BLaER1 (cell line): Measurements from ENCODE around the gene KCNJ14.

Source experiments
- H3K27ac ChIP-seq: shearing (Covaris generic); formaldehyde crosslinking; 2 replicates; pipeline ENCODE4 v1.8.1; 2022
- H3K27me3 ChIP-seq: shearing (Covaris generic); formaldehyde crosslinking; 2 replicates; pipeline ENCODE4 v1.8.1; 2022
- H3K36me3 ChIP-seq: shearing (Covaris generic); formaldehyde crosslinking; 2 replicates; pipeline ENCODE4 v1.8.1; 2022
- H3K4me1 ChIP-seq: shearing (Covaris generic); formaldehyde crosslinking; 2 replicates; pipeline ENCODE4 v1.8.1; 2022
- H3K4me2 ChIP-seq: shearing (Covaris generic); formaldehyde crosslinking; 2 replicates; pipeline ENCODE4 v1.8.1; 2022
- H3K4me3 ChIP-seq: shearing (Covaris generic); formaldehyde crosslinking; 2 replicates; pipeline ENCODE4 v1.8.1; 2022
- H3K9ac ChIP-seq: shearing (Covaris generic); formaldehyde crosslinking; 2 replicates; pipeline ENCODE4 v1.8.1; 2022
- H3K9me3 ChIP-seq: shearing (Covaris generic); formaldehyde crosslinking; 2 replicates; pipeline ENCODE4 v1.8.1; 2022
- H4K20me1 ChIP-seq: shearing (Covaris generic); formaldehyde crosslinking; 2 replicates; pipeline ENCODE4 v1.8.1; 2022
- Cebpa-rat ChIP-seq: shearing (Covaris generic); IDR thresholded peaks from 2 replicates; pipeline ENCODE4 v1.8.1; 2022

Gene KCNJ14

DNA sequence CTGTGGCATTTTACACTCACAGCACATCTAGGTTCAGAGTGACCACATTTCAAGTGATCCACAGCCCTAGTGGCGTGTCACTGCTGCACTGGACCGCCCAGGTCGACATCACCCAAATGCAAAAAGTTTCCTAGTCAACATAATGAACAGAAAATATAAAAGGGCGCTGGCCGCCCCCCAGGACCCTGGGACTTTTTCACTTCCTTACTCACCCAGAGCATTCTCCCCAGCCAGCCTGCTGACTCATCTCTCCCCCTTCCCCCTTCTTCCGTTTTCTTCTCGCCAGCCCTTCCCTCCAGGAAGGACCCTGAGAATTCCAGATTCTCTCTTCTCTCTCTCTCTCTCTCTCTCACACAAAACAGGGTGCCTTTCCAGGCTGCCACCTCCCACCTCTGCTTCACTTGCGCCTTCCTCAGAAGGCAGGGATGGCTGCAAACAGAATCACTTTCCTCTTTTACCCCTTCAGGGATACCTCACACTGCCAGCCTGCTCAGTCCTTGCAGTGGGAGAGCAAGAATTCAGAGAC, 30.6 kb upstream of the KCNJ14 start:
- Histone ChIP-seq H3K9ac (peak overlapping the region; percentile 66), H3K27me3 (no peaks in the 10 kb centered on the region), H3K4me1 (peaks cover 12% of the 10 kb centered on the region), H3K9me3 (no peaks in the 10 kb centered on the region), H3K27ac (peak overlapping the region; percentile 74), H3K4me3 (no peak overlapping the region), H3K4me2 (peak overlapping the region; percentile 78), H3K36me3 (no peaks in the 10 kb centered on the region), H4K20me1 (no peaks in the 10 kb centered on the region)
- no peak for TF ChIP-seq Cebpa-rat

DNA sequence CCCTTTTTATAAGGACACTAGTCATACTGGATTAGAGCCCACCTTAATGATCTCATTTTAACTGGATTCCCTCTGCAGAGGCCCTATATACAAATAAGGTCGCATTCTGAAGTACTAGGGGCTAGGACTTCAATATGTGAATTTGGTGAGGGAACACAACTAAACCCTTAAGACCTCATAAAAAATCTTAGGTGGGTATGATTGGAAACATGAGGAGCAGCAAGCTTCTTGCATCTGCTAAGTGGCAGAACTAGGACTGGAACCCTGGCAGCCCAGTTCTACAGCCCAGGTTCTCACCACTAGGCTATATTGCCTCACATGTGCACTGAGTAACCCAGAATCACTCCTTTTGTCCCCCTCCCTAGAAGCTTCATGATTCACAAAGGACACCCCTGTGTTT, 26.7 kb upstream of the KCNJ14 start:
- Histone ChIP-seq H3K27me3 (no peaks in the 10 kb centered on the region), H3K4me3 (no peak overlapping the region), H3K9ac (no peak overlapping the region), H3K27ac (no peak overlapping the region), H3K4me1 (peaks cover 18% of the 10 kb centered on the region), H3K36me3 (no peaks in the 10 kb centered on the region), H3K9me3 (peaks cover 10% of the 10 kb centered on the region), H3K4me2 (no peak overlapping the region), H4K20me1 (no peaks in the 10 kb centered on the region)
- no peak for TF ChIP-seq Cebpa-rat

DNA sequence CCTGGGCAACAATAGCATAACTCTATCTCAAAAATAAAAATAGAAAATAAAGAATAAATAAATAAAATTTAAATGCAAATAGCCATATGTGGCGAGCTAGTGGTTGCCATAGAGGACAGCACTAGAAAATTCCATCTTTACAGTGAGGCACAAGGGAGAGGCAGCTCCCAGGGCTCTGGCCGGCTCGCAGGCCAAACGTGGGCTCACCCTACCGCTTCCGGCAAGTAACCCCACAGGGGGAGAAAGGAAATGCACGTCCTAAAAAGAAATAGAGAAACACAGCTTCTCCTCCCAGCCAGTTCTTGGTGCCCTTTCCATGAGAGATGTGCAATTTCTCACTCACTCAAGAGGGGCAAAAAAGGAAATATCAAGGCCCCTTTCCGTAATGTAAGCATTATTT, 22.0 kb upstream of the KCNJ14 start:
- Histone ChIP-seq H3K9me3 (peaks cover 10% of the 10 kb centered on the region), H3K27ac (no peak overlapping the region), H3K27me3 (no peaks in the 10 kb centered on the region), H3K36me3 (no peaks in the 10 kb centered on the region), H3K4me3 (no peak overlapping the region), H3K9ac (no peak overlapping the region), H3K4me1 (peaks cover 9% of the 10 kb centered on the region), H3K4me2 (peak overlapping the region; percentile 57), H4K20me1 (no peaks in the 10 kb centered on the region)
- no peak for TF ChIP-seq Cebpa-rat

DNA sequence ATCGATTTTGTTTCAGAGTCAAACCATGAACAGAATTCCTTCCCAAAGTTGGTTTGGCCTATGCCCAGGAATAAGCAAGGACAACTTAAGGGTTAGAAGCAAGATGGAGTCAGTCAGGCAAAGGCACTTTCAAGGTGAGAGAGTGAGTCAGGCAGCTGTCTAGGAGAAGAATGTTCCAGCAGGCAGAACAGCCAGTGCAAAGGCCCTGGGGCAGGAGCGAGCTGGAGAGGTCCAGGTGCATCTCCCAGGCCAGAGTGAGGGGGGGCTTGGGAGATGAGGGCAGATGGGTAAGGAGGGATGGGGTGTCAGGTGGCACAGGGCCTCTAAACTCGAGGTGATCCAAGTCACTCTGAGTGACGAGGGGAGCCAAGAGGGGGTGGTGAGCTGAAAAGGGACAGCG, 18.8 kb upstream of the KCNJ14 start:
- no peak for TF ChIP-seq Cebpa-rat
- peaks cover 9% of the 10 kb centered on the region for H3K4me1 ChIP-seq
- H3K9ac ChIP-seq = no peak overlapping the region
- H3K36me3 ChIP-seq = no peaks in the 10 kb centered on the region
- H3K4me2 ChIP-seq = no peak overlapping the region
- H3K27ac ChIP-seq = no peak overlapping the region
- H4K20me1 ChIP-seq = no peaks in the 10 kb centered on the region
- H3K4me3 ChIP-seq = no peak overlapping the region
- H3K9me3 ChIP-seq = peaks cover 1% of the 10 kb centered on the region
- H3K27me3 ChIP-seq = peaks cover 2% of the 10 kb centered on the region

DNA sequence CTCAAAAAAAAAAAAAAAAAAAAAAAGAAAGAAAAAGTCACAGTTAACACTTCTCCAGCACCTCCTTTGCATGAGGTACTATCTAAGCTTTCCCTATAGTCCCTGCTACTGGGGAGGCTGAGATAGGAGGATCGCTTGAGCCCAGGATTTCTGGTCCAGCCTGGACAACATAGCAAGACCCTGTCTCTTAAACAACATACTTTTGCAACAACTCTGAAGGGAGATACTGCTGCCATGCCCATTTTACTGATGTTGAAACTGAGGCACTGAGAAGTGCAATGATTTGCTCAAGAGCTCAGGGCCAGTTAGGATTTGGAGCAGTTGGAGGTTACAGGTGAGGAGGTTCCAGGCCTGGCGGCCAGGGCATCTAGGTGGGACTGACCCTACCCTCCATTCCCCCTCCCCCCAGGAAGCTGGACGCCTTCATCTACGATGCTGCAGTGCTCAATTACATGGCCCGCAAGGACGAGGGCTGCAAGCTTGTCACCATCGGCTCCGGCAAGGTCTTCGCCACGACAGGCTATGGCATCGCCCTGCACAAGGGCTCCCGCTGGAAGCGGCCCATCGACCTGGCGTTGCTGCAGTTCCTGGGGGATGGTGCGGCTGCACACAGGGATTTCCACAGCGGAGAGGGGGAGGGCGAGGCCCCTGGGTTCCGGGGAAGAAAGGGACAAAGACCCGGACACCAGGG, 13.9 kb upstream of the KCNJ14 start:
- Histone ChIP-seq H4K20me1 (no peaks in the 10 kb centered on the region), H3K36me3 (no peaks in the 10 kb centered on the region), H3K27ac (no peak overlapping the region), H3K4me2 (no peak overlapping the region), H3K9ac (no peak overlapping the region), H3K27me3 (peaks cover 38% of the 10 kb centered on the region), H3K4me3 (no peak overlapping the region), H3K9me3 (peaks cover 5% of the 10 kb centered on the region; the same call in 1 of the 2 replicates), H3K4me1 (peaks cover 24% of the 10 kb centered on the region)
- TF ChIP-seq Cebpa-rat = no peak

DNA sequence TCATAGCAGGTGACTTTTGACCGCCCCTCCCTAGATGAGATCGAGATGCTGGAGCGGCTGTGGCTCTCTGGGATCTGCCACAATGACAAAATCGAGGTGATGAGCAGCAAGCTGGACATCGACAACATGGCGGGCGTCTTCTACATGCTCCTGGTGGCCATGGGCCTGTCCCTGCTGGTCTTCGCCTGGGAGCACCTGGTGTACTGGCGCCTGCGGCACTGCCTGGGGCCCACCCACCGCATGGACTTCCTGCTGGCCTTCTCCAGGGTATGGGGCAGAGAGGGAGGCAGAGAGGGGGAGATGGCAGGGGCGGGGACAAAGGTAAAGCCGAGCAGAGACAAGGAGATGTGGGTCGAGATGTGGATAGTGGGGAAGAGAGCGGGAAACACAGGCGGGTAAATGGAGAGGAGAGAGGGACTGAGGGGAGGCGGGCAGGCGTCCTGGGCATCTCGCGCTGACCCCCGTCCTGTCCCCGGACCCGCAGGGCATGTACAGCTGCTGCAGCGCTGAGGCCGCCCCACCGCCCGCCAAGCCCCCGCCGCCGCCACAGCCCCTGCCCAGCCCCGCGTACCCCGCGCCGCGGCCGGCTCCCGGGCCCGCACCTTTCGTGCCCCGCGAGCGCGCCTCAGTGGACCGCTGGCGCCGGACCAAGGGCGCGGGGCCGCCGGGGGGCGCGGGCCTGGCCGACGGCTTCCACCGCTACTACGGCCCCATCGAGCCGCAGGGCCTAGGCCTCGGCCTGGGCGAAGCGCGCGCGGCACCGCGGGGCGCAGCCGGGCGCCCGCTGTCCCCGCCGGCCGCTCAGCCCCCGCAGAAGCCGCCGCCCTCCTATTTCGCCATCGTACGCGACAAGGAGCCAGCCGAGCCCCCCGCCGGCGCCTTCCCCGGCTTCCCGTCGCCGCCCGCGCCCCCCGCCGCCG, 13.0 kb upstream of the KCNJ14 start:
- Histone ChIP-seq H3K36me3 (peaks cover 5% of the 10 kb centered on the region), H4K20me1 (no peaks in the 10 kb centered on the region), H3K4me3 (no peak overlapping the region), H3K27me3 (peaks cover 38% of the 10 kb centered on the region), H3K4me2 (no peak overlapping the region), H3K9ac (no peak overlapping the region), H3K27ac (no peak overlapping the region), H3K9me3 (peaks cover 5% of the 10 kb centered on the region; the same call in 1 of the 2 replicates), H3K4me1 (peaks cover 32% of the 10 kb centered on the region)
- TF ChIP-seq Cebpa-rat = no peak

DNA sequence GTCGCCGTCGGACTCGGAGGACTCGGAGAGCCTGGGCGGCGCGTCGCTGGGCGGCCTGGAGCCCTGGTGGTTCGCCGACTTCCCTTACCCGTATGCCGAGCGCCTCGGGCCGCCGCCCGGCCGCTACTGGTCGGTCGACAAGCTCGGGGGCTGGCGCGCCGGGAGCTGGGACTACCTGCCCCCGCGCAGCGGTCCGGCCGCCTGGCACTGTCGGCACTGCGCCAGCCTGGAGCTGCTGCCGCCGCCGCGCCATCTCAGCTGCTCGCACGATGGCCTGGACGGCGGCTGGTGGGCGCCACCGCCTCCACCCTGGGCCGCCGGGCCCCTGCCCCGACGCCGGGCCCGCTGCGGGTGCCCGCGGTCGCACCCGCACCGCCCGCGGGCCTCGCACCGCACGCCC, 12.1 kb upstream of the KCNJ14 start:
- peak overlapping the region; percentile 87; the same call in 1 of the 2 replicates for H3K4me3 ChIP-seq
- H3K27ac ChIP-seq = no peak overlapping the region
- peaks cover 14% of the 10 kb centered on the region for H3K36me3 ChIP-seq
- H3K27me3 ChIP-seq = peaks cover 38% of the 10 kb centered on the region
- TF ChIP-seq Cebpa-rat = no peak
- H3K4me2 ChIP-seq = peak overlapping the region; percentile 90
- peaks cover 5% of the 10 kb centered on the region; the same call in 1 of the 2 replicates for H3K9me3 ChIP-seq
- H3K9ac ChIP-seq = no peak overlapping the region
- H4K20me1 ChIP-seq = no peaks in the 10 kb centered on the region
- peaks cover 34% of the 10 kb centered on the region for H3K4me1 ChIP-seq

DNA sequence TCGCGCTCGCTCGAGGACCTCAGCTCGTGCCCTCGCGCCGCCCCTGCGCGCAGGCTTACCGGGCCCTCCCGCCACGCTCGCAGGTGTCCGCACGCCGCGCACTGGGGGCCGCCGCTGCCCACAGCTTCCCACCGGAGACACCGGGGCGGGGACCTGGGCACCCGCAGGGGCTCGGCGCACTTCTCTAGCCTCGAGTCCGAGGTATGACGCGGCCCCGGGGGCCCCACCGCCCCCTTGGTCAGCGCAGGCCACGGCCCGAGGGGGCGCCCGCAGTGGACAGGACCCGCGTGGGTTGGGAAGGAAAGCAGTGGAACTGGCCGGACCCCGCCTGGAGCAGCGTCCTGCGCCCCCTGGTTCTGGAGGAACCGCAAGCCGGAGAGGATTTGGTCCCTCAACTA, 11.6 kb upstream of the KCNJ14 start:
- Histone ChIP-seq H3K9ac (no peak overlapping the region), H3K27ac (no peak overlapping the region), H3K4me3 (peak overlapping the region; percentile 87), H3K27me3 (peaks cover 38% of the 10 kb centered on the region), H4K20me1 (no peaks in the 10 kb centered on the region), H3K9me3 (peaks cover 5% of the 10 kb centered on the region; the same call in 1 of the 2 replicates), H3K4me1 (peaks cover 34% of the 10 kb centered on the region), H3K36me3 (peaks cover 19% of the 10 kb centered on the region), H3K4me2 (peak overlapping the region; percentile 90)
- no peak for TF ChIP-seq Cebpa-rat

DNA sequence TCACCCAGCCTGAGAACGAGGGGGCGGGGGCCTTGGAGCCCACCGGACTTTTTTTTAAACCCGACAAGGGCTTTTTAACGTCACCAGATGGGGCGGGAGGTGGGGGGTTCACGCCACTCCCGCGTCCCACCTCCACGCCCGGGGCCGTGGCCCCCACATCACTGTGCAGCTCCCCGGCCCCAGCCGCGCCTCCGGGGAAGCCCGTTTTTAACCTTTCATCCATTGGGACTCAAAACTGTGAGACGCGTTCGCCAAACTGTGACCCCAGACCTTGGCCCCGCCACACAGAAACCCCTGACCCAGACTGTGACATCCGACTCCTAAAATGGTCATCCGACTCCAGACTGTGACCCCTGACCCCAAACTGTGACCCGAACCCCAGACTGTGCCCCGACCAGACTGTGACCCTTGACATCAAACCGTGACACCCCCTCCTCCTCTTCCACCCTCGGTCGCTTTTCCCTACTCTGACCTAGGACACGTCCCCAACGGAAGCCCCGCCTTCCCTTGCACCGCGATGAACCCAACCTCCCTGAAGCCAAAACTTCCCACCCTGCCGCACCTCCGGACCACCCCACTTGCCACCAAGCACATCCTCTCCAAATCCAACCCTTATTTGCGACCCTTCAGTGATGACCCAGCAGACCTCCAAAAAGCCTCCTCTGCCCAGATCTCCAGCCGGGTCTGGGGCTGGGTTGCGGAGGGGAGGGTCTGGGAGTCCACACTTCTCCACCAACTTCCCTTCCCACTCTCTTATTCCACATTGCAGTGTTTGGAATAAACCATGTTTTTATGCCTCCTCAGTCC, 11.0 kb upstream of the KCNJ14 start:
- H3K4me2 ChIP-seq = peak overlapping the region; percentile 90
- H3K9me3 ChIP-seq = peaks cover 5% of the 10 kb centered on the region; the same call in 1 of the 2 replicates
- H3K4me1 ChIP-seq = peaks cover 34% of the 10 kb centered on the region
- peak overlapping the region; percentile 87 for H3K4me3 ChIP-seq
- H3K27me3 ChIP-seq = peaks cover 38% of the 10 kb centered on the region
- H4K20me1 ChIP-seq = no peaks in the 10 kb centered on the region
- peak overlapping the region; percentile 93 for H3K9ac ChIP-seq
- no peak for TF ChIP-seq Cebpa-rat
- H3K27ac ChIP-seq = peak overlapping the region; percentile 92; the same call in 1 of the 2 replicates
- H3K36me3 ChIP-seq = peaks cover 25% of the 10 kb centered on the region
